Activated CD4-positive, alpha-beta T cell treated with anti-CD3 and anti-CD28 coated beads, Interleukin-2, amount 50 U/mL, for 24 hours (primary cell): Measurements from ENCODE around the gene SLC7A1.

Source experiments
- DNase-seq, 2 donors: peaks; one replicate each; pipeline ENCODE4 v3.0.0-alpha.2; 2020; ENCODE audit warnings: low read depth in 1 of 2, low spot score in 1 of 2

The SLC7A1 gene

DNA sequence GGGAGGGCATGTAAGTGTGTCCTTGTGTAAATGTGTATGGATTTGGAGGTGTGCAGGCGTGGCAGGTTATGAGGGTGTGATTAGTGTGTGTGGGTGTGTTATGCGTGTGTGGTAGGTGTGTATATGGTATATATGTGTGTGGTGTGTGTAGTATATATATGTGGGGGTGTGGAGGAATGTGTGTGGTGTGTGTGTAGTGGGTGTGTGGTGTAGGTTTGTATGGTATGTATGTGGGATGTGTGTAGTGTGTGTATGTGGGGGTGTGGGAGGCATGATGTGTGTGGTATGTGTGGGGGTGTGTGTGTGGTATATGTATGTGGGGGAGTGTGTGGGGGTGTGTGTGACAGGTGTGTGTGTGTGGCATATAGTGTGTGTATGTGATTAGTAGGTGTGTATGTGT, 104.2 kb downstream of the SLC7A1 start:
- no peak for DNase-seq

DNA sequence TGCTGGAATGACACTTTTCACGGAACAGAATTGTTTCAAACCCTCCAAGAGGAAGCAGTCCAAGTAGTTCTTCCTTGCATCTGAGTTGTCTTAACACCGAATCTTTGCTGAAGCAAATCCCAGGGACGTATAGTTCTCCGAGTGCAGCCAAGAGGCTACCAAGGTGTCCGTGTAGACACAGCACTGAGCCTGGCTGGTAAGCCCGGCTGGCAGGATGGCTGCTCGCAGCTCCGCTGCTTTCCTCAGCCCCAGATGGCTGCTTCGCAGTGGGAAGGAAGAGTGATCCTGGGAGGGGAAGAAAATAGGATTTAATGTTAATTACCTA, 105.0 kb downstream of the SLC7A1 start:
- no peak for DNase-seq

DNA sequence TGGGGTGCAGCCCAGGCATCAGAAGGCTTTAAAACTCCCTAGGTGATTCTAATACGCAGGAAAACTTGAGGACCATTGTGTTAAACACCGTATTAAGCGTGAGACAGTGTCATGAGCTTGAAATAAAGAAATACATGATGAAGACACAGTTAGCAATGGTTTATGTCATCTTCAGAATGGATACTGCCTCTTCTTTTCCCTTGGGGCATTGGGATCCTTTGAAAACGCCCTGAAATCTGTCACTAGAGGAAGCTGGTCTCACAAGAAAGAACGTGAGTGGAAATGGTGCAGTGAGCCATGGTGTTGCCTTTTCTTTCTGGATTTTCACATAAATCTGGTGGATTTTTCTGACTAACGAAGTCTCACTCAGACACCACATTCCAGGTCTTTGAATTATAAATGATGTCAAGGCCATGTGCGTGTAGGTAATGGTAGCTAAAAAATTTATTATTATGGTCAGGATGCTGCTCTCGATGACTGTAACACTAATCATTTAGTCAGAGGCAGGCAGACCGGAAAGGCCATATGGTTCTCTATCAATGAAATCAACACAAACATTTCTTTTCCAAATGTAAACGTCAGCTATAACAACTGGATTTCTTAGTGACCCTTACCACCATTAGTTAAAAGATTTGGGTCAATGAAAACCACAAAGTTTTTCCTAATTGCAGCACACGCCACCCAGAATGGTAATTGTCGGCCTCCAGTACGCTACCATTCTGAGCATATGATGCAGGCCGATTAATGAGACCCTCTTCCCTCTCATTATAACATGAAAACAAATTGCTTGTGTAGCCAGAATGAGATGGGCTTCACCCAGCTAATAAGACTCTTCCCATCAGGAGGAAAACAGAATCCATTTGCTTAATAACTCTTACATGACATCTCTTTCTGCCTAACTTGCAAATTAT, 105.6 kb downstream of the SLC7A1 start:
- DNase-seq: no peak

DNA sequence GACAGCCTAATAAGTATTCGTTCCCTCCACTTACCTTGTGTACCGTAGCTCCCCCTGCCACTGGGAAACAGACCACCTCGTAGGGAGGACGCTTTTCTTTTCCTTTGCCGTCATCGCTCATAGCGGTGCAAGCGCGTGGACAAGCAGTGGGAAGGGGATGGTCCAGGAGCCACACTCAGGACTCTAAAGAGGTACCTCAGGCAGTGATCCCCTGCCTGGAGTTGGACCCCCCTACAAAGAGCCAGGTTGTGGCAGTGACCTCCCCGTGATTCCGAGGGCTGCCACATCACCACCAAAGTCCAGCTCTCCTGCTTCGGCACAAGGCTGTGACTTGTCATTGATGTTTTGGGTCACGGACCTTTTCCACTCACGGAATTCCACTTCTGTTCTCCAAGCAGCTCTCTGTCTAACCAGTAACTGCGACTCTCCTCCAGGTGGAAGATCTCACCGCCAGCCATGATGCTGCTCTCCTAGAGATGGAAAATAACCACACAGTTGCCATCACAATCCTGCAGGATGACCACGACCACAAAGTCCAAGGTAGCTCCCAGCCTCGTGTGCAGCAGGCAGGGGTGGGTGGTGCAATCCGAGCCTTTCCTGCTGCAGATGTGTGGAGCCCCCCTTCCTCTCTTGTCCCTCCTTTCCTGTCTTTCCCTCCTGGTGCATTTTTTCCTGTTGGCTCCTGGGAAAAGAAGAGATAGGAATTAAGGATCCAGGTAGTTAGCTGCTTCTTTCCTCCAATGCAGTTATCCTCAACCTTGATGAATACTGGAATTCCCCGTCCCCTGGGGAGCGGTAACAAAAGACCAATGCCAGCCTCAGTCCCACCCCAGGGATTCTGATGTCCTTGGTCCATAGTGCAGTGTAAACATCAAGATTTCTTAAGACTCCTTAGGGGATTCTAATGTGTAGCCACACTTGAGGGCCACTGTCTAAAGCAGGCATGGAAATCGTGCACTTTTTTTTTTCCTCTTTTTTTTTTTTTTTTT, 107.7 kb downstream of the SLC7A1 start:
- DNase-seq: no peak

DNA sequence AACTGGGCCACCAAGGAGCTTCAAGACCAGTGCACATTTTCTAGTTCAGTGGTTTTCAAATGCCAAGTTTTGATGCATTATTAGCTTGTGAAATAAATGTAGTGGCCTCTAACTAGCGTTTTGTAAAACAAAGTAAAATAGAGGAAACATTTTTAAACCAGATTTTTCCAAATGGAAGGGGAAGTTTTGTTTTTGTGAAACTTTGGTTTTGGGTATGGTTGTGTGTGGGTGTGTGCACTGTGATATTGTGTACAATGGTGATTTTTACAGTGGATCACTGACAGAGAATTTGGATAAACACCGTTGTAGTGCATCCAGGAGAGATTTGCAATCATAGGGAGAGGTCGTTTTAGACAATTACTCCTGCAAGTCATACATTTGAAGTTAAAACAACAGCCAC, 108.9 kb downstream of the SLC7A1 start:
- DNase-seq: no peak

DNA sequence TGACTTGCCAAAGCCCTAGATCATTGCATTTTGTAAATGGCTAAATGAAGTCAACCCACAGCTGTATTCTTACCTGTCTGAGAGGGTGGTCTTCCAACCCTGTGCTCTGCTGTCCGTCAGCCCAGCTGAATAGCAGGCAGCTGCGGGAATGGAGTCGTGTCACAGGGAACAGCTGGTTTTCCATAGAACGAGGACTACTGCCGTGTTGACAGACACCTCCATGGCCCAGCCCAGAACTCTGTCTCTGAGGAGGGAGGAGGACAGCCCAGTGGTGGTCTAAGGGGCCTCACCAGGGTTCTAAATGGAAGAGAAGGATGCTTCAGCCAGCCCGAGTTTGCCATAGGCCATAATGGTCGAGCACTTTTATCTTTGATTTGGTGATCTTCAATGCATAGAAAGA, 110.7 kb downstream of the SLC7A1 start:
- DNase-seq: no peak

DNA sequence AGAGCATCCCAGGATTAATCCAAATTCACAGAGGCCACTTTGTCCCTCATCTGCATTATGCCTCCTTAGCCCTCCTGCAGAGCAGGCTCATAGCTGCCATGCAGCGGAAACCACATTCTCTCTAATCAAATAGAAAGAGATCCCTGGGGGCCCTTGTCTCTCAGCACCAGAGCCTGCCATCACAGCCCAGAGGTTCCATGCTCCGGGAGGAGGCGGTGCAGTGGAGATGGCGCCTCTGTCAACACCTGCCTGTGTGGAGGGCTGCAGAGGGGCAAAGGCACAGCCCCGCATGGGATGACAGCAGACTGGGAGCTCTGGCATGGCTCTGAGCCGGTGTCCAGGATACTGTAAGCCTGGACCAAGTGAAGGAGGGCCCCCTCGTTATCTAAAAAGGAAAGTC, 111.3 kb downstream of the SLC7A1 start:
- no peak for DNase-seq

DNA sequence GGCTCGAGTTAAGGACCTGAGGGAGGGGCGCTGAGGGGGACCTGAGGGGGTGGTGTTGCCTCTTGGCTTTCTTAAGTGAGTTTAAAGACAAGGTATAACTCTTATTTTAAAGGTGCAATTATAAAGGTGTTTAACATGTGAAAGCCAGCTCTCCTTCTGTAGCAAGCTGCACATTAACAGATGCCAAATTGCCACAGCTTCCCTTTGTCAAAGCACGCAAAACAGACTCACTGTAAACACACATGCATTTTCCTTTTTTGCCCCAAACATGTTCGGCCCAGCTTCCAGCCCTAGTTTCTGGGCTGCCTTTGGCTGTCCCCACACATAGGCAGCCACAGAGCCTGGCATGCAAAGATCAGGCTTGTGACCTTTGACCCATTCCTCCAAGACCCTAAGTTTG, 111.9 kb downstream of the SLC7A1 start:
- DNase-seq: no peak

DNA sequence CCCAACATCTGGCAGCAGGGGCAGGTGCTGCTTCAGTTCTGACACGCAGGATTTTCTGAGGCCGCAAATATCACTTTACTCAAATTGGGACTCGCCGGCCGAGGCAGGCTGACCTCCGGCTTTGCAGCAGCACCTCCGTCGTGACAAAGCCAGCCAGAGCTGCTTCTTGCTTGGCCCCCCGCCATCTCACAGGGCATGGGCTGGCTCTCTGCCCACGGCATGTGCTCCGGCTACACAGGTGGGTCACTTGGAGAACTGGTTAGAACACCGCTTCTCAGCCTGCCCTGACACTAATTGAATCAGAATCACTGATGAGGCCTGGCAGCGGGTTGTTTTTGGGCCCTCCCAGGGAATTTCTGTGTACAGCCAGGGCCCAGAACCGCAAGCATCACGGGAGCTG, 112.3 kb downstream of the SLC7A1 start:
- no peak for DNase-seq

DNA sequence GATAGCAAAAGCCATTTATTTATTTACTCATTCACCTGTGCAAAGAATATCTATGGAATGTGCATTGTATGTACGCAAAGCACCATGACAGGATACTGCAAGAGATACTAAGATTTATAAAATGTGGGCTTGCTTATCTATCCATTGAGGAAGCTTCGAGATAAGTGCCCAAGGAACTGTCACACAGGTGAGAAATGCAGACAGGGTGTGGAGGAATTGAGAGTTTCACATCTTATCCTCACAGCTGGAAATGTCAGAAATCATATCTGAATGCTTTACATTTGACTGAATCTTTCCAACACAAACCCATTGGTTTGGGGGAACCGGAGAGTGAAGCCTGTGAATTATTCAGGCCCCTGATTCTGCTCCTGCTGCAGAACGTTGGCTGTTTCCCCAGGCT, 113.0 kb downstream of the SLC7A1 start:
- no peak for DNase-seq

DNA sequence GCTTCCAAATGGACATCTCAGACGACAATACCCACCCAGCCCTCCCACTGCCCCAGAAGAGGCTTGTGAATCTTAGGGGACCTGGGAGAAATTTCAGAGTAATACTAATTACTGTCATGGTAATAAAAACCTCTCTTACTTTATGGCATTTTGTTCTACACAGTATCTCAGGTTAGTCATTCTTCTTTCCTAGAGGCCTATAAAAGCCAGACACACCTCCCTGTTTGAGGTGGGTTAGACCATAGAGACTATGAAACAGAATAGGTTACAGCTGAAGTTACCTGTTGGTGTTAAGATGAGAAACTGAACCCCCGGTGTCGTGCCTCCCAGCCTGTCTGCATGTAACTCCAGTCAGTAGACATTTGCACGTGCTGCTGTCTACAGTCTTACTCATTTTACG, 113.9 kb downstream of the SLC7A1 start:
- DNase-seq: no peak

DNA sequence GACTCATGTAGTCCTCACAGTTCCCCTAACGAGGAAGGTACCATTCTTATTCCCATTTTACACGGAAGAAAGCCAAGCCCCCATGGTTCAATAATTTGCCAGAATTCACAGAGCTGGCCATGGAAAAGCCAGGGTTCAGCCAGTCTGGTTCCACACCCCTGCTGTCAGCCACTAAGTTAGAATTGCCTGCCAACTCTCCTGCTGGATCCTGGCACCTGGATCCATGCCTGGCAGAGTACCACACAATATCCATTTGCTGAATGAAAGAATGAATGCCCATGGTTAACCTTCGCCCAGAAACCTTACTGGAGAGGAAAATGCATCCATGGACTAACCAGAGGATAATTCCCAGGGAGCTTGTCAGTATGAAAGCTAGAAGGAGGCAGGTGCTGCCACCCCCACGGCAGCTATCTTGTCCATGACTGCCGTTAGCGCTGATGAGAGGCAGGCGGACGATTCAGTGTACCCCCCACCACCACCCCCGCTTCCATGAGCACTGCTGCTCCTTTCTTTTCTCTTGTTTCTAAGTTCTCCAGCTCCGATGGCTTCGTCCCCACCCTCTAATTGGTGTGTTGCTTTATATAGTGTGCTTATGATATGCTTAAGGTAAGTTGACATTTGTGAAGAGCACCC, 114.5 kb downstream of the SLC7A1 start:
- no peak for DNase-seq

DNA sequence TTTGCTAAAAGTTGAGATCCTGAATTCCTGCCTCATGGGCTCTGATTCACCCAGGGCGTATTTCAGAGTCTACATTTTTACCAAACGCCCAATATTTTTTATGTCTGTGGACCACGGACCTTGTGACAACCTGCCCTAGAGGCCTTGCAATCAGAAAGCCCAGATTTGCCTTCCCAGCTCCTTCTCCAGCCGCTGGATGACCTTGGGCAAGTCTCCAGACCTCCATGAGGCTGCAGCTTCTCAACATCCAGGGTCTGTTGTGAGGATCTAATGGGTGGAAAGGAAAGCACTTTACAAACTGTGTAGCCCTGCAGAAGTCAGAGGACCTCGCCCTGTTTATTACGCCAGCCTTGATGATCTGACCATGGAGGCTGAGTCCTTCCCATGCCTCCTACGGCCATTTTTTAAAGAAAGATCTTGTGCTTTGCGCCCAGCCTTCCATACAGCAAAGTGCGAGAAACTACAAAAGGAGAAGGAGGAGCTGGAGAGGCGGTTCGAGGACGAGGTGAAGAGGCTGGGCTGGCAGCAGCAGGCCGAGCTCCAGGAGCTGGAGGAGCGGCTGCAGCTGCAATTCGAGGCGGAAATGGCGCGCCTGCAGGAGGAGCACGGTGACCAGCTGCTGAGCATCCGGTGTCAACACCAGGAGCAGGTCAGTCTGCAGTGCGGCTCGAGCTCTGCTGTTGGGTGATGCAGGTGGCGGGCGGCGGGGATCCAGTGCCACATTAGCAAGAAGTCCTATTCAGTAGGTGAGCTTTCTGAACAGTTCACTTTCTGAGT, 115.6 kb downstream of the SLC7A1 start:
- DNase-seq: no peak

DNA sequence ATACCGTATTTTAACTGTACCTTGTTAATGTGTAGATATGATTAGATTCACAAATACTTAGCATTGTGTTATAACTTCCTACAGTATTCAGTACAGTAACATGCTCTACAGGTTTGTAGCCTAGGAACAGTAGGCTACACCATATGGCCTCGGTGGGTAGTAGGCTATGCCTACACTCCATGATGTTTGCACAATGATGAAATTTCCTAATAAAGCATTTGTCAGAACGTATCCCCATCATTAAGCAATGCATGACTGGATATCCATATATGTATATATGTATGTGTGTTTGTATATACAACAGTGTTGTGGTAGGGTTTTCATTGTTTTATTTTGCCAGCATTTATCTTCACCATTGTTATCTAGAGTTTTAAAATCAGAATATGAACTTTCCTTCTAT, 119.4 kb downstream of the SLC7A1 start:
- DNase-seq: no peak

DNA sequence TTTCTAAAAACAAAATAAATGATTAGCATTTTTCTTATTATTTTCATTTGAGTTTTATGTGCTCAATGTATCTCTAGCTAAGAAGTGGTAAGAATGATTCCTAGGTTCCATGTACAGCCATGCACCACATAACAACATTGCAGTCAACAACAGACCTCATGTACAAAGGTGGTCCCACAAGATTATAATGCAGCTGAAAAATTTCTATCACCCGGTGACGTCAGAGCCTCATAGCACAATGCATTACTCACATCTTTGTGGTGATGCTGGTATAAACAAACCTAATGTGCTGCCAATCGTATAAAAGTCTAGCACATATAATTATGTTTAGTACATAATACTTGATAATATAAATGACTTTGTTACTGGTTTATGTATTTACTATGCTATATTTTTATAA, 120.5 kb downstream of the SLC7A1 start:
- DNase-seq: no peak

DNA sequence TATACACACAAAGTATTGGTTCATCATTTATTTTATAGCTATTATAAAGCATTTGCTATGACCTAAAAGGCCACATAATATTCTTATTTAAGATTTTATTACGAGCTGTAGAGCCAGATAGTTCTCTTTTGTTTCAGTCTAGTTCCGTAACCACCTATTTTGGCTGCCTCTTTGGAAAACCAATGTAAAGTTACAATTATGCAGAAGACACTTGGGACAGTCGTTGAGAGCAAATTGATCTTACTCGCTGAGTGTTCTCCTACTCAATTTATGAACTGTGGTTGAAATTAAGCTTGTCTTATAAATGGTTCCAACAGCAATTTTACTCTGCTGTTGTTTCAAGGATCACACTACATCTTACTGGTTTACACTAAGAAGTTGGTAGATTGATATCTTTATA, 122.3 kb downstream of the SLC7A1 start:
- no peak for DNase-seq

DNA sequence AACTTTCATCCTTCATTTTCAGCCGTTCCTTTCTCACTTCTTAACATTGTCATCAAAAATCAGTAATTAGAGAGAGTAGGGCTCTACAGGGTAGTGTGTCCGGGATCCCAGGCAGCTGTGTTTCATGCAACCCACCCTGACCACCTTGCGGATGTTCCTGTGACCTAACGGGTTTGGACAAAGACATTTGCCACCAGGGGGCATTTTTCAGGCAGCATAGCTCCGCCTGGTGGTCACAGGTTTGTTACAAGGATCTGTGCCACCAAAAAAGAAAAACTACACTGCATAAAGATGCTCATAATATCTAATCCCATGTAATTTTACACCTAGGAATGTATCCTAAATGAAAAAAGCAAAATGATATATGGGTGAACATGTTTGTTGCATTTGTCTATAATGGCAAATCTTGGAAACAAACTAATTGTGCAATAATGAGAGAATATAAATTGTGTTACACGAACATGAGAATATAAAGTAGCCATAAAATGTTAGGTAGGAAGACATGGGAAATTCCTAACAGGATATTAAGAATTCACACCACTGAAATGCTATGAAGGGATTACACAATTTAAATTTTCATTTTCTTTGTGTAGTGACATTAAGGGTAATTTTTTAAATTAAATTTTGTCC, 123.0 kb downstream of the SLC7A1 start:
- peak in 1 of 2 donors; percentile 41 for DNase-seq

DNA sequence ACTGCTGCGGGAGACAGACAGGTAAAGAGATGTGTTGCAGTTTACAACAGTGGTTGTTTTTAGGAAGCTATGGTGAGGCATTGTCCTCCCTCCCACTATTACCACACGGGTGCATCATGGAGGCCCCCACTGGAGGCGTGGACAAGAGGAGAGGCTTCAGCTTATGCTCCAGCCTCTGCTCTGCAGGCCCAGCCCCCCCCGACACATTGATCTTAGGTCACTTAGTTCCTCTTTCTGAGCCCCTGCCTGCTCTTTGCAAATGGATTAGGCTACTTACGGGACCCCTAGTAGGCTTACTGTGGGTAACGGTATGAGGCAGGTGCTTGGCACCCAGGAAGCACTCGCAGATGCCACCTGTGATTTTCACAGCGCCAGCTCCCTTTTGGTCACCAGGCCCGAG, 123.9 kb downstream of the SLC7A1 start:
- DNase-seq: no peak

DNA sequence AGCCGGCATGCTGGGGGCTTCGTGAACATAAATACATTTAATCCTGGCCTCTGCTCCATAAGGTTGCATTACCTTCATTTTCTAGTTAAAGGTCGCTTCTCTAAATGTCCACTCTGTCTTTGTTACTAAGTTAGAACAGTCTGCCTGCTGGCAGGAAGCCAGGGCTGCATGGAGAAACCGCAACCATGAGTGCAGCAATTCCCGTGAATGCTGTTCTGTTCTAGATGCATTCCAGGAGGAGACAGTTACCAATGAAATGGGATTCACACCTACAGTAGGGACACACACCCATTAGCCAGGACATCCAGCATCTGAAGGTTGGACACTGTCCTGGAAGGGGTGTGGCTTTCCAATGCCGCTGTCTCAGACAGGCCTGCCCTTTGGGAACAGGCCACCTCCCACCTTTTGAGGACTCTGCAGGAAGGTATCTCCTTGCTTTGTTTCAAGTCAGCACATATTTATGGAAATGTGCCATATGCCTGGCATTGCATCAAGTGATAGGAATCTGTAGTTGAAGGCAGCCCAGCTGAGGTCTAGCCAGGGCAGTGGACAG, 129.7 kb downstream of the SLC7A1 start:
- no peak for DNase-seq

DNA sequence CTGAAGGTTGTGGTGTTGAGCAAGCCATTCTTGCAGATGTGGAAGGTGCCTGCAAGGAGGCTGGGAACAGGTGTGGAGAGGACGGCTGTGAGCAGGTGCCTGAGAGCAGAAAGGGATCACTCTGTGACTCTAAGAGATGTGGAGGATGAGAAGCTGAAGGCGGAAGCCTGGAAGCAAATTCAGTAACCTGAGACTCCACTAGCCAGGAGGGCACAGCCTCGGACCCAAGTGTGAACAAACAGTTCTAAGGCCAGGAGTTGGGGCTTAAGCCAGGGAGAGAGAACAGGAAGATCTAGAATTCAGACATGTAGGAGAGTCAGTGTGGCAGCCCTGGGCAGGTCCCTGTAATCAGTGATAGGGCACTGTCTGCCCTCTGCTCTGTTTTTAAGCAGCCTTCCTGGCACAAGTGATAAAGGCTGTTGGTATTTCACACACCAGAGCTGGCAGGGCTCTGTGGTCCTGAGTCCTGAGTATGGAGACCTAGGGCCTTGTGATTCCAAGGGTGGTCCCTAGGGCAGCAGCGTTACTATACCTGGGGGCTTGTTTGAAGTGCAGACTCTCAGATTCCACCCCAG, 131.3 kb downstream of the SLC7A1 start:
- DNase-seq: no peak
